GM23338 (cell line): ENCODE data around the gene TMEM59L. TPM values are rescaled to one million over a fixed set of nuclear protein-coding genes. Genes with fewer than 3 reads are reported as not detected.

Experiments used
- ATAC-seq: fragments of 200-7000 bp; cut with Tn5 transposase; 3 replicates; pipeline ENCODE4 v1.9.1; 2020
- DNase-seq: peaks from one replicate; pipeline ENCODE4 v3.0.0-alpha.2; 2015; ENCODE audit warnings: low spot score
- H2AFZ ChIP-seq: fragments of 200-600 bp; sonication (generic); 2 replicates; pipeline ENCODE4 v1.8.0; 2016; ENCODE audit warnings: antibody characterized with exemption, mild to moderate bottlenecking, moderate library complexity
- H3F3A ChIP-seq: fragments of 200-600 bp; sonication (generic); replicated peaks from 2 replicates; pipeline ENCODE4 v1.8.0; 2017; ENCODE audit warnings: antibody characterized with exemption, mixed run types, low read depth
- H3K27ac ChIP-seq: fragments of 200-600 bp; sonication (generic); 2 replicates; pipeline ENCODE4 v1.6.1; 2016; ENCODE audit warnings: low read depth
- H3K27me3 ChIP-seq: fragments of 200-600 bp; sonication (generic); 2 replicates; pipeline ENCODE4 v1.8.0; 2016; ENCODE audit warnings: mild to moderate bottlenecking, mixed run types, moderate library complexity; ENCODE audit not compliant: insufficient read depth
- H3K36me3 ChIP-seq: fragments of 200-600 bp; sonication (generic); 2 replicates; pipeline ENCODE4 v1.8.0; 2016; ENCODE audit warnings: mild to moderate bottlenecking; ENCODE audit not compliant: insufficient read depth
- H3K4me1 ChIP-seq: fragments of 200-600 bp; sonication (generic); 2 replicates; pipeline ENCODE4 v1.8.0; 2016; ENCODE audit warnings: mild to moderate bottlenecking, moderate library complexity; ENCODE audit not compliant: insufficient read depth
- H3K4me2 ChIP-seq: fragments of 200-600 bp; sonication (generic); 2 replicates; pipeline ENCODE4 v1.7.1; 2017; ENCODE audit warnings: mixed run types
- H3K4me3 ChIP-seq: fragments of 200-600 bp; sonication (generic); 2 replicates; pipeline ENCODE4 v1.6.1; 2016; ENCODE audit warnings: mixed run types
- H3K79me2 ChIP-seq: fragments of 200-600 bp; sonication (generic); replicated peaks from 2 replicates; pipeline ENCODE4 v1.8.0; 2017; ENCODE audit warnings: mild to moderate bottlenecking; ENCODE audit not compliant: insufficient read depth
- H3K9me2 ChIP-seq: fragments of 200-600 bp; sonication (generic); 2 replicates; pipeline ENCODE4 v1.8.0; 2017; ENCODE audit not compliant: insufficient read depth
- H4K20me1 ChIP-seq: fragments of 200-600 bp; sonication (generic); replicated peaks from 2 replicates; pipeline ENCODE4 v1.8.0; 2017; ENCODE audit warnings: mild to moderate bottlenecking; ENCODE audit not compliant: insufficient read depth
- H3K27ac Mint-ChIP-seq: 2 replicates; pipeline ENCODE4 v1.8.0; 2020; ENCODE audit warnings: inconsistent platforms, mild to moderate bottlenecking, moderate library complexity, mixed read lengths
- H3K27me3 Mint-ChIP-seq: 3 replicates; pipeline ENCODE4 v1.8.0; 2022; ENCODE audit warnings: low read depth, mild to moderate bottlenecking, moderate library complexity, mixed read lengths, inconsistent platforms; ENCODE audit not compliant: insufficient read depth, poor library complexity
- H3K36me3 Mint-ChIP-seq: 3 replicates; pipeline ENCODE4 v1.8.0; 2021; ENCODE audit warnings: low read depth, mild to moderate bottlenecking, inconsistent platforms, moderate library complexity, mixed read lengths
- H3K4me1 Mint-ChIP-seq: 3 replicates; pipeline ENCODE4 v1.8.0; 2020; ENCODE audit warnings: mild to moderate bottlenecking, inconsistent platforms, mixed read lengths
- H3K4me3 Mint-ChIP-seq: 3 replicates; pipeline ENCODE4 v1.8.0; 2021; ENCODE audit warnings: moderate library complexity, mild to moderate bottlenecking, inconsistent platforms, mixed read lengths
- H3K9me3 Mint-ChIP-seq: 3 replicates; pipeline ENCODE4 v1.8.0; 2020; ENCODE audit warnings: moderate library complexity, mild to moderate bottlenecking, inconsistent platforms, mixed read lengths
- CTCF ChIP-seq, 2 experiments: fragments of 200-600 bp in 1 of 2; sonication (generic) in 1 of 2; conservative IDR thresholded peaks; 2 replicates each; pipeline versions ENCODE4 v1.5.1 to v1.6.1; 2016 to 2017; ENCODE audit warnings: antibody characterized with exemption in 2 of 2, low read depth in 2 of 2, mild to moderate bottlenecking in 2 of 2, moderate library complexity in 1 of 2
- ETS1 ChIP-seq: IDR thresholded peaks from 2 replicates; pipeline ENCODE4 v1.6.1; 2016; ENCODE audit warnings: antibody characterized with exemption
- EZH2 ChIP-seq: fragments of 200-600 bp; sonication (generic); IDR thresholded peaks from one replicate; pipeline ENCODE4 v1.8.0; 2017; ENCODE audit warnings: antibody characterized with exemption, mild to moderate bottlenecking, low read depth; ENCODE audit not compliant: unreplicated experiment
- EZH2phosphoT487 ChIP-seq: fragments of 200-600 bp; sonication (generic); IDR thresholded peaks from one replicate; pipeline ENCODE4 v1.8.1; 2018; ENCODE audit warnings: antibody characterized with exemption; ENCODE audit not compliant: unreplicated experiment
- NANOG ChIP-seq: IDR thresholded peaks from 2 replicates; pipeline ENCODE4 v1.6.1; 2016; ENCODE audit warnings: antibody characterized with exemption, borderline replicate concordance
- STAT1 ChIP-seq: IDR thresholded peaks from one replicate; pipeline ENCODE4 v1.6.1; 2016; ENCODE audit warnings: antibody characterized with exemption; ENCODE audit not compliant: unreplicated experiment
- ZNF331 ChIP-seq: fragments of 250-450 bp; sonication (Bioruptor Pico); IDR thresholded peaks from 2 replicates; pipeline ENCODE4 v1.5.0; 2020; ENCODE audit warnings: low read depth, mild to moderate bottlenecking, moderate library complexity
- ZNF462 ChIP-seq: fragments of 250-450 bp; sonication (Bioruptor Pico); IDR thresholded peaks from 2 replicates; pipeline ENCODE4 v1.5.0; 2020; ENCODE audit warnings: mild to moderate bottlenecking, moderate library complexity
- polyA plus RNA-seq: library from polyadenylated mRNA; unstranded; fragments of >200 nt; fragmentation: Nextera tagmentation; extraction: Ambion mirVana; gene quantifications from 2 replicates; pipeline ENCODE4 v1.2.1, GENCODE V29; 2016
- total RNA-seq: library from RNA; depleted of rRNA; stranded (reverse); fragments of >200 nt; shearing (Covaris generic); gene quantifications from 2 replicates; pipeline ENCODE4 v1.2.3, GENCODE V29; 2014

The TMEM59L gene
- total and polyA plus RNA-seq, 2 experiments from 2014 or later: 9.8 to 15.7 TPM

GRCh38 chr19:18601875-18602274 is 10.8 kb upstream of the TMEM59L start:
- Mint-ChIP-seq H3K27ac (no peak overlapping the region), H3K4me1 (peaks cover 30% of the 10 kb centered on the region), H3K4me3 (no peak overlapping the region), H3K27me3 (peaks cover 66% of the 10 kb centered on the region), H3K9me3 (no peaks in the 10 kb centered on the region; the same call in 2 of the 3 replicates), H3K36me3 (peaks cover 2% of the 10 kb centered on the region; the same call in 1 of the 3 replicates)
- H4K20me1 ChIP-seq: 0 out of 2 replicates have a peak, but pooled peaks cover 7% of the 10 kb centered on the region
- H3K79me2 ChIP-seq: no peaks in the 10 kb centered on the region
- no peaks in the 10 kb centered on the region for H3K9me2 ChIP-seq
- H3K27ac ChIP-seq: no peak overlapping the region
- ATAC-seq: no peak
- H3K4me2 ChIP-seq: no peak overlapping the region
- H2AFZ ChIP-seq: no peak overlapping the region
- peaks cover 31% of the 10 kb centered on the region for H3K4me1 ChIP-seq
- H3F3A ChIP-seq: peaks cover 15% of the 10 kb centered on the region
- no peak overlapping the region for H3K4me3 ChIP-seq
- TF ChIP-seq ETS1 (no peak), EZH2phosphoT487 (no peak), STAT1 (no peak), ZNF331 (CRISPR knock-in tag) (no peak), NANOG (no peak)
- H3K36me3 ChIP-seq: no peaks in the 10 kb centered on the region
- H3K27me3 ChIP-seq: peaks cover 64% of the 10 kb centered on the region
- DNase-seq: no peak

GRCh38 chr19:18603255-18603957 is 9.3 kb upstream of the TMEM59L start:
- H3K4me2 ChIP-seq: peak overlapping the region; percentile 96
- TF ChIP-seq CTCF (conservative IDR thresholded peaks at IDR 0.05; ENCODE audit: low read depth in 2 of 2) (peak; percentile 24 to 44), ETS1 (no peak), ZNF462 (CRISPR knock-in tag) (no peak), EZH2 (peak; percentile 55)
- H3K27ac ChIP-seq: no peak overlapping the region
- ATAC-seq: peak; percentile 66
- peaks cover 79% of the 10 kb centered on the region for H3K27me3 ChIP-seq
- peaks cover 2% of the 10 kb centered on the region; the same call in 1 of the 3 replicates for H3K36me3 Mint-ChIP-seq
- H3K27ac Mint-ChIP-seq: no peak overlapping the region
- H3K4me1 ChIP-seq: peaks cover 25% of the 10 kb centered on the region
- H3K4me3 Mint-ChIP-seq: peak overlapping the region; percentile 57
- 0 out of 2 replicates have a peak, but pooled peaks cover 7% of the 10 kb centered on the region for H4K20me1 ChIP-seq
- peak overlapping the region; percentile 57 for H3K4me3 ChIP-seq
- H3K79me2 ChIP-seq: no peaks in the 10 kb centered on the region
- H3K4me1 Mint-ChIP-seq: peaks cover 24% of the 10 kb centered on the region
- H3K36me3 ChIP-seq: no peaks in the 10 kb centered on the region
- no peaks in the 10 kb centered on the region; the same call in 2 of the 3 replicates for H3K9me3 Mint-ChIP-seq
- no peak overlapping the region for H2AFZ ChIP-seq
- H3F3A ChIP-seq: peaks cover 17% of the 10 kb centered on the region
- H3K27me3 Mint-ChIP-seq: peaks cover 73% of the 10 kb centered on the region
- DNase-seq: peak; percentile 84
- no peaks in the 10 kb centered on the region for H3K9me2 ChIP-seq
